Retina (tissue), 1 donor: Measurements from ENCODE around the gene SPDEF.

Source experiments
- DNase-seq: peaks from one replicate; pipeline ENCODE4 v3.0.0-alpha.2; 2016

The SPDEF gene

GRCh38 chr6:34512738-34513115, 43.4 kb downstream of the SPDEF start:
- DNase-seq, result no peak

- no peak for DNase-seq
These were observed 44.0 kb downstream of the SPDEF start for GRCh38 chr6:34511915-34512737.

- no peak for DNase-seq
These were observed 44.8 kb downstream of the SPDEF start for GRCh38 chr6:34511214-34511914.

GRCh38 chr6:34510299-34510698, 45.8 kb downstream of the SPDEF start:
- DNase-seq, result no peak

GRCh38 chr6:34509782-34510181, 46.3 kb downstream of the SPDEF start:
- DNase-seq, result no peak

- no peak for DNase-seq
These were observed 47.7 kb downstream of the SPDEF start for GRCh38 chr6:34508425-34508824.

GRCh38 chr6:34506718-34507117, 49.4 kb downstream of the SPDEF start:
- DNase-seq, result no peak

GRCh38 chr6:34497411-34497810, 58.7 kb downstream of the SPDEF start:
- DNase-seq, result no peak

- no peak for DNase-seq
These were observed 59.9 kb downstream of the SPDEF start for GRCh38 chr6:34496103-34496685.

GRCh38 chr6:34494973-34495372, 61.2 kb downstream of the SPDEF start:
- no peak for DNase-seq

- no peak for DNase-seq
These were observed 62.8 kb downstream of the SPDEF start for GRCh38 chr6:34493344-34493743.

- DNase-seq, result no peak
These were observed 65.1 kb downstream of the SPDEF start for GRCh38 chr6:34491091-34491430.

- no peak for DNase-seq
These were observed 65.6 kb downstream of the SPDEF start for GRCh38 chr6:34490390-34491090.

- DNase-seq, result no peak
These were observed 66.8 kb downstream of the SPDEF start for GRCh38 chr6:34489207-34489805.
